Vagina (tissue), 2 donors: ENCODE measurements around the gene SZT2.

Source experiments
- CTCF ChIP-seq, 3 experiments: fragments of 450-650 bp in 2 of 3; fragments of 200-600 bp in 1 of 3; sonication (generic) in 1 of 3; IDR thresholded peaks; one replicate each; pipeline ENCODE4 v1.5.1; 2017 to 2019; ENCODE audit warnings: antibody characterized with exemption in 3 of 3, mild to moderate bottlenecking in 2 of 3, moderate library complexity in 2 of 3
- POLR2A ChIP-seq, 2 donors: fragments of 450-650 bp; IDR thresholded peaks; one replicate each; pipeline ENCODE4 v1.6.1; 2017; ENCODE audit warnings: antibody characterized with exemption in 2 of 2, mild to moderate bottlenecking in 2 of 2, moderate library complexity in 2 of 2

GRCh38 chr1:43444151-43444828 is 54.6 kb downstream of the SZT2 start:
- TF ChIP-seq CTCF (IDR thresholded peaks at IDR 0.05) = no peak
- no peak for TF ChIP-seq POLR2A (IDR thresholded peaks at IDR 0.05)
